GM21367 (cell line): ENCODE results near the gene MYO18A.

Source experiments
- ATAC-seq: cut with Tn5 transposase; IDR thresholded peaks from one replicate; pipeline ENCODE4 v1.9.1; 2021; ENCODE audit not compliant: unreplicated experiment

Gene MYO18A

GRCh38 chr17:29084541-29085146 is 95.6 kb downstream of the MYO18A start:
- no peak for ATAC-seq

DNA sequence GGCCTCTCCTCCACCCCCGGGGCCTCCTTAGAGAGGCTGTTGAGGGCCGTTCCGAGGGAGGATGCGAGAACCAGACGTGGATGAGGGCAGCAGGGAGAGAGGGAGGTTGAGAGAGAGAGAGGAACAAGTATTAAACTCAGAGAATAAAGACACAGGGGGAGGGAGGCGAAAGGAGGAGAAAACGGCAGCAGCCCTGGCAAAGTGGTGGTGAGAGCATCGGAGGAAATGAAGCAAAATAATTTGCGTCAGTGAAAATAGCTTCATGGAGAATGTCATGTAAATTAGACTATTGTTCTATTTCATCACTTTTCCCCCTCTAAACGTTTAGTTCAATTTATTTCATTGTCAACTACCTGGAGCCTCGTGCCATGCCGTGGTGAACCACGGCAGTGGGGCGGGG is 99.2 kb downstream of the MYO18A start:
- ATAC-seq: no peak

DNA sequence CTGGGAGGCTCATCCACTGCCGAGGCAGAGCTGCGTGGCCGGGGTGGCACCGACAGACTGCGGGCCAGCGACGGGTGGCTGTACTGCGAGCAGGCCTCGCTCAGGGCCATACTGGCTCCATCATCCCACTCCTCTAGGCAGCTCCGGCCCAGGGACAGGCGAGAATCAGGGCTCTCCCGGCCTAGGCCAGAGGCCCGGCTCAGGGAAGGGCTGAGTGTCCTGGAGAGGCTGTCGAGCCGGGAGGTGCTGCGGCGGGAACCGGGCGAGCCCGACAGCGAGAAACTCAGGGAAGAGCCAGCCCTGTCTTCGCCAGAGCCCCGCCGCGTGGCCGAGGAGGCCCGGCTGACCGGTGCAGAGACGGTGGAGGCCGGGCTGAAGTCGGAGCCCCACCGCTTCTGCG is 99.9 kb downstream of the MYO18A start:
- no peak for ATAC-seq

DNA sequence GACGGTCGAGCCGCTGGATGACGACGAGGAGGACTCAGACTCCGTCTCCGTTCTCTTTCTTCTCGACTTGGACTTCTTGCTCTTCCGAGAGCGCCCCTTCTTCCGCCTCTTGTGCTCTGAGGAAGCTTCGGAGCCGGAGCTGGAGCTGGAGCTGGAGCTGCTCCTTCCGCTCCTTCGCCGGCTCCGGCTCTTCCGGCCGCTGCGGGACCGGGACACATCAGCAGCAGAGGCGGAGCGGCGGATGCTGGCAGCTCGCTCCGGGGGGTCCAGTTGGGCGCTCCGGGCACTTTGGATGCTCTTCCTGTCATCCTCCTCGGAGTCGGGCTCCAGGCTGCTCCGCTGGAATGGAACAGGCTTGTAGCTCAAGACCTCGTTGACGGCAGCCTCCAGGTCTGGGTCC is 100.3 kb downstream of the MYO18A start:
- no peak for ATAC-seq

DNA sequence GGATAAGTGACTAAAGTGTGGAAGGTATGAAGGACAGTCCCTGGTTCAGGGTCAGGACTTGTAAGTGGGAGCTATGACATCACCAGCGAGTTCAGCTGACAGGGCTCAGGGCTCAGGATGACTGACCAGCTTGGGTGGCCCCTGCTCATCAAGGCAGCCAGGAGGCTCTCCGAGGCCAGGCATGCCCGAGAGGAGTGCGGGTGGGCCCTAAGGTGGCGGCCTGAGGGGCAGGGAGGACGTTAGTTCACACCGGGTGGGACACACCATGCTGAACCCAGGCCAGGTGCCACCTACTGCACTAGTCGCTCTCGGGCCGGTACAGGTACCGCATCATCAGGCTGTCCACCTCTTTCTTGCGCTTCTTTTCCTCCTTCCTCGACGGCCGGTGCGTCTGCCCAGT is 100.8 kb downstream of the MYO18A start:
- no peak for ATAC-seq

GRCh38 chr17:29078183-29079045 is 101.8 kb downstream of the MYO18A start:
- ATAC-seq: no peak

GRCh38 chr17:29077320-29077719 is 102.9 kb downstream of the MYO18A start:
- ATAC-seq: no peak

DNA sequence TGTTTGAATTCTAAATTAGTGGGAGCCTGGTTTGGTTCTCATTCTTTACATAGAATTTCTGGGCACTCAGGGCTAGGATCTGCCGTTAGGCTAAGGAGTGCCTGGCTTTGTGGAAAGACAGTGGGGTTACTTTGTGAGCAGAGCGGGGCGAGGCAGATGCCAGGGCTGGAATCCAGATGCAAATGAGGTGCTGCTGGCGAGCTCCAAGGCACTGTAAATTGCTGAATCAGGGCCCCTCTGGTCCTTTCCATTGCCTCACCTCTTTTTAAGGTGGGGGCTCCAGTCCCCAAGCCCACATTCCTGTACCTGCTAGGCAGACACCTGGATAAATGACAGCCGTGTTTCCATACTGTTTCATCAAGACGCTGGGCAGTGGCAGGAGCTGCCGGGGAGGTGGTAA is 103.5 kb downstream of the MYO18A start:
- ATAC-seq: no peak

DNA sequence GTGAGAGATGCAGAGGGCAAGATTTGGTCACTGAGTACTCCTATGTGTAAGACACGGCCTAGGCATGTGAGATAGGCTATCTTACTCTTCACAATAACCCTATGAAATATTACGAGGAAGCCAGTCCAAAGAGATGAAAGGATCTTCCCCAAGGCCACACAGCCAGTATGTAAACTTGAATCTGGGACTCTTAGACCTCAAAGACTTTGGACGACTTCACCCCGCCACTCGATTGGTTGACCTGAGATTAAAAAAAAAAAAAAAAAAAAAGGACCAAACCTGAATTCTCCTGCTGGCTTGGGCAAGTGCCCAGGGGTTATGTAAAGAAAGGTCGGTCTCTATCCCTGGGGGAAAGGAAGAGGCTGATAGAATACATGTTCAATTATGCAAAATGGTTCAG is 104.1 kb downstream of the MYO18A start:
- no peak for ATAC-seq

DNA sequence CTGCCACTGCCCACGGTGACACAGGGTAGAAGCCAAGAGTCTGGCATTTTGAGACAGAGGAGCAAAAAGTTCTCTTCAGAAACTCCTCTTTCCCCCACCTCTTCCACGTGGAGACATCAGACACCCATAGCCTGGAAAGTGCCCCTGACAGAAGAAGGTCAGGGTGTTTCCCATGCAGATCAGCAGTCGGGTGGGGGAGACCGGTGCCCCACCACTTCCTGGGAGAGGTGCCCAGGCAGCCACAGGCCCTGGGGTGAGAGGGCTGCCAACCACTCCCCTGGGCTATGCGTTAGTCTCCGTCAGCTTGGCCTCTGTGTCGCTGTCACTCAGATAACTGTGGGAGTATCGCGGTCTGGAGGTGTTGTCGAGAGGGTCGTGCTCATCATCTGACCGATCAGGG is 105.7 kb downstream of the MYO18A start:
- no peak for ATAC-seq

GRCh38 chr17:29073520-29073919 is 106.7 kb downstream of the MYO18A start:
- no peak for ATAC-seq

DNA sequence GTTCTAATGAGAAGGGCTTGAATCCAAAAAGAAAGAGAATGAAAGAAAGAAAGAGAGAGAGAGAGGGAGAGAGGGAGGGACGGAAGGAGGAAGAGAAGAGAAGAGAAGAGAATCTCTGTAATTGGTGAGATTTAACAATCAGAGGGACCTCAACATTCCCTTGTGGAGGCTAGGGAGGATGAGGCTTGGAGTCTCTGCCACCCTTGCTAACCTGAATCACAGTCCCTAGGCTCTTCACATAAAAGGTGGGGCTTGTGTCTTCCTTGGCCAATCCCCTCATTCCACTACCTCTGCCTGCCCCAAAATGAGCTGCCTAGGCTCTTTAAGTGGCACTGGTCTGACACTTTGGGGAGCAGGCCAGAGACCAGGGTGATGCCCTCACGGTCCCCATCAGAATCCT is 107.2 kb downstream of the MYO18A start:
- ATAC-seq: no peak

- ATAC-seq: no peak
Observed at GRCh38 chr17:29071303-29071702, 108.9 kb downstream of the MYO18A start.

DNA sequence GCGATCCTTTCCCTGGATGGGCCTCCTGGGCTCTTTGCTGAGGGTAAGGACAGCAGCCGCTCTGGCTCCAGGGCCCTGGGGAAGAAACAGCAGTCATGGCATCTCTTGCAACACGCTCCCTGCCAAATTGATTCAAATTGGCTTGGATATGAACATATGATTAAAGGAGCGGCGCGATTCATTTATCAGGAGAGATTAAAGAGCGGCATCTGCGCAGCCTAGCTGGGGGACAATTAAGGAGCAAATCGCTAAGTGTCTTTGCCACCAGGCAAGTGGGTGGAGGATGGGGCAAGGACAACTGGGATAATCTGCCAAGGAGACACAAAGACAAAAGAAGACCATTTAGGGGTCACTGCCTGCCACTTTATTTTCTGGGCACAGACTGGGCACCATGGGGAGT is 109.4 kb downstream of the MYO18A start:
- ATAC-seq: no peak

- no peak for ATAC-seq
Observed at GRCh38 chr17:29070308-29070707, 109.9 kb downstream of the MYO18A start.

DNA sequence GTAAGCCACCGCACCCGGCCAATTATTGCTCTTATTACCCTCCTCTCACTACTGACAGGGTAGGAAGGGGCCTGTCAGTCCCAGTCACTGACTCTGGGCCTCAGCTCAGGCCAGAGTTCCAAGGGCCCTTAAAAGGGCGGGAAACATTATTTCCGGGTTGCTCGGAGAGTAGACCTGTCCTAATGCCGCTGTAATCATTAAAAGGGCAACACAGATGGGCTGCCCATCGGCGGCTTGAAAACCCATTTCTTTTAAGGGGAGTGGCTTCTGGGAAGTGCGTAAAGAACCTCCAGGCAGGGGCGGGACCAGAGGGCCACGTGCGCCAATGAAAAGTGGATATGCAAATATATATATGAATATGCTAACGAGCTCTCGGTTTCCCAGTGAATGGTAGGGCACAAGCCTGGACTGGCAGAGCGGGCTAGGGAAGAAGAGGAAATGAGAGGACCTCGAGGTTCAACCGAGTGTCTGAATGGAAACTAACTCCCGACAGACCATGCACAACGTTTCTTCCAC is 110.6 kb downstream of the MYO18A start:
- no peak for ATAC-seq

DNA sequence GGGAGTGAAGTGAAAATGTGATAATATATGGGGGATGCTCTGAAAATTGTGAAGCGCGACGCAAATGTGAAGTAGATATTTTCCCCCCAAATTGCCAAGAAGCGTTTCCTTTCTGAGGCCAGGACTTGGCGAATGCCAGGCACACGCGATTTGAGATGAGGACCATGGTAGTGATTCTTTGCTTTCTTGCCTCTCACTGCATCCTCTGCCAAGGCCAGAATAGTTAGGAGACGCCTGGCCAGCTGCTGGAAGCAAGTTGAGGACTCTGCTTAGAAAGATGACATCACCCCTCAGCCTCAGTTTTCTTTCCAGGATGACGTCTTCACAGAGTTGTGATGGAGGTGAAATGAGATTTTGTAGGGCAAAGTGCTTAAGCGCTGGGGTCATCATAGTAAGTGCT is 111.4 kb downstream of the MYO18A start:
- no peak for ATAC-seq

DNA sequence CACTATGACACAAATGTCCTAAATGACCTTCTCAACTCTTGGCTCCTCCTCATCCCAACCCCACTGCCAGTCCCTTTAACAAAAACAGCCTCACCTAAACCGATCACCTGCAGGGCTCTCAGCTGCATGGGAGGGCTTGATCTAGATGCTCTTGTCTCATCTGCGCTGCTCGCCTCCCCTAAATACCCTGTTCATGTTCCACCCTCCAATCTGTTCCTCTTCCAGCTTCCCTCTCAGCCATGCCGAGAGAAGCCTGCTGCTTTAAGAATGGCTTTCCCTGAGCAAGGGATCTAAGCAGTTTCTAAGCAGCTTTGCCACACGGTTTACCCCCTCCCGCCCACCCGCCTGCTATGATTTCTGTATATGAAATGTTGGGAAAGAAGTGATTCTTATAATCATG is 113.6 kb downstream of the MYO18A start:
- no peak for ATAC-seq

- no peak for ATAC-seq
Observed at GRCh38 chr17:29066047-29066446, 114.2 kb downstream of the MYO18A start.

DNA sequence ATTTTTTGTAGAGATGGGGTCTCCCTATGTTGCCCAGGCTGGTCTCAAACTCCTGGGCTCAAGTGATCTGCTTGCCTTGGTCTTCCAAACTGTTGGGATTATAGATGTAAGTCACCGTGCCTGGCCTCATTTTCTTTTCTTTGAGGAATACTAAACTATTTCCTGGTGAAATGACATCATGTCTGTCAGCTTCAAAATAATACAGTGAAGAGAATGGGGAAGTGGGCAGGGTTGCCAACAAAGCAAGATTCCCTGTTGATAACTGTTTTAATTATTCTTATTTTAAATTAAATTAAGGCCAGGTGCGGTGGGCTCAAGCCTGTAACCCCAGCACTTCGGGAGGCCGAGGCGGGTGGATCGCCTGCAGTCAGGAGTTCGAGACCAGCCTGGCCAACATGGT is 116.2 kb downstream of the MYO18A start:
- ATAC-seq: no peak

- ATAC-seq: no peak
Observed at GRCh38 chr17:29062215-29062614, 118.0 kb downstream of the MYO18A start.

- ATAC-seq: no peak
Observed at GRCh38 chr17:29061036-29061435, 119.2 kb downstream of the MYO18A start.
